IPS-20b (cell line): Measurements from ENCODE around the gene ERVMER34-1.

Source experiments
- H3K27ac ChIP-seq: one replicate; pipeline ENCODE4 v1.5.1; 2013; ENCODE audit warnings: low read length
- H3K27me3 ChIP-seq: 2 replicates; pipeline ENCODE4 v1.6.1; 2013; ENCODE audit warnings: mild to moderate bottlenecking, low read length, inconsistent platforms; ENCODE audit not compliant: insufficient read depth
- H3K36me3 ChIP-seq: 2 replicates; pipeline ENCODE4 v1.6.1; 2013; ENCODE audit warnings: low read depth, mild to moderate bottlenecking, inconsistent platforms, low read length, moderate library complexity; ENCODE audit not compliant: insufficient read depth
- H3K4me1 ChIP-seq: 2 replicates; pipeline ENCODE4 v1.6.1; 2013; ENCODE audit warnings: mild to moderate bottlenecking, control low read depth, inconsistent platforms, low read length, moderate library complexity; ENCODE audit not compliant: insufficient read depth
- H3K4me3 ChIP-seq: 2 replicates; pipeline ENCODE4 v1.5.1; 2013; ENCODE audit warnings: mild to moderate bottlenecking, low read length, inconsistent platforms
- H3K9ac ChIP-seq: 2 replicates; pipeline ENCODE4 v1.6.1; 2013; ENCODE audit warnings: low read depth, mild to moderate bottlenecking, inconsistent platforms, low read length, moderate library complexity
- H3K9me3 ChIP-seq: 2 replicates; pipeline ENCODE4 v1.6.1; 2013; ENCODE audit warnings: mild to moderate bottlenecking, low read depth, low read length, inconsistent platforms; ENCODE audit not compliant: insufficient read depth

The ERVMER34-1 gene

DNA sequence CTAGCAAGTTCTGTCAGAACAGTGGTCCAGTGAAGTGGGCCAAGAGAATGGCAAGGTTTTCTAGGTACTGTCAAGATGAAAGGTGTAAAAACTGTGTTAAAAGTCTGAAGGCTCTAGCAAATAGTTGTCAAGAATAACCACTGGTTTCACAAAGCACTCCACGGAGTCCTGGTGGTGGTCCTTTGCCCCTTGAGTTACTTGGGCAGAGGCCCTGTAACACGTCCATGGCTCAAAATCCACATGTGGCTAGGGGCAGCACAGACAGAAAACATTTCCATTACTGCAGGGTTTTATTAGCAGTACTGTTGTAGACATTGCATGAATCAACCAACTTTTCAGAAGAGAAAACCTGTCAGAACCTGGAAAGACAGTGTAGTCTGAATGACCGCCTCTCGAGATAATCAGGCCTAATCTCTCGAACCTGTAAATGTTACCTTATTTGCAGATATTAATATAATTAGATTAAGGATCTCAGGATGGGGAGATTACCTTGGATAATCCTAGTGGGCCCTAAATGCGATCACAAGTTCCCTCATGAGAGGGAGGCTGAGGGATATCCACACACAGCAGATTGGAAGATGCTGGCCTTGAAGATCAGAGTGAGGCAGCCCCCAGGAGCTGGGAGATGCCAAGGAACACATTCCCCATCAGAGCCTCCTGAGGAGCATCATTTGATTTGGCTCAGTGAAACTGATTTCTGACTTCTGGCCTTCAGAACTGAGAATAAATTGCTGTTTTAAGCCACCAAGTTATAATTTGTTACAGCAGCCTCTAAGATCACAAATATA is 34.7 kb downstream of the ERVMER34-1 start:
- Histone ChIP-seq H3K4me3 (no peak overlapping the region), H3K27ac (no peak overlapping the region), H3K9me3 (no peaks in the 10 kb centered on the region), H3K9ac (no peak overlapping the region), H3K36me3 (peaks cover 70% of the 10 kb centered on the region), H3K4me1 (peaks cover 14% of the 10 kb centered on the region; the same call in 1 of the 2 replicates), H3K27me3 (no peaks in the 10 kb centered on the region)

DNA sequence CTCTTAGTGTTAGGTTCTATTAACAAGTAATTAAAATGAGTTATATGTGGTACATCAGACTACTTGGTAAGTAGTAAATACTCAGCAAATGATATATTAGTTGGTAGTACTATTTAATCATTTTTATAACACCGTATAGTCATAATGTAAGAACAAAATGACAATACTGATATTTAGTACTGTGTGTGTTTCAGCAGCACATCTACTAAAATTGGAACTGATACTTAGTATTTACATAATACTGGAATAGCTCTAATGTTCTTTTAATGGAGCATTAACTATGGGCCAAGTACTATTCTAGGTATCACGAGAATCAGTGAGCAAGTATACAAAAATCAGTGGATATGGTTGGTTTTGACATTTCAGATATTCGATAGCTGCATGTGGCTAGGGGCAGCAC is 35.3 kb downstream of the ERVMER34-1 start:
- Histone ChIP-seq H3K9me3 (no peaks in the 10 kb centered on the region), H3K27ac (no peak overlapping the region), H3K4me1 (peaks cover 16% of the 10 kb centered on the region; the same call in 1 of the 2 replicates), H3K36me3 (peaks cover 66% of the 10 kb centered on the region), H3K27me3 (no peaks in the 10 kb centered on the region), H3K4me3 (no peak overlapping the region), H3K9ac (peak overlapping the region; percentile 99; the same call in 1 of the 2 replicates)

DNA sequence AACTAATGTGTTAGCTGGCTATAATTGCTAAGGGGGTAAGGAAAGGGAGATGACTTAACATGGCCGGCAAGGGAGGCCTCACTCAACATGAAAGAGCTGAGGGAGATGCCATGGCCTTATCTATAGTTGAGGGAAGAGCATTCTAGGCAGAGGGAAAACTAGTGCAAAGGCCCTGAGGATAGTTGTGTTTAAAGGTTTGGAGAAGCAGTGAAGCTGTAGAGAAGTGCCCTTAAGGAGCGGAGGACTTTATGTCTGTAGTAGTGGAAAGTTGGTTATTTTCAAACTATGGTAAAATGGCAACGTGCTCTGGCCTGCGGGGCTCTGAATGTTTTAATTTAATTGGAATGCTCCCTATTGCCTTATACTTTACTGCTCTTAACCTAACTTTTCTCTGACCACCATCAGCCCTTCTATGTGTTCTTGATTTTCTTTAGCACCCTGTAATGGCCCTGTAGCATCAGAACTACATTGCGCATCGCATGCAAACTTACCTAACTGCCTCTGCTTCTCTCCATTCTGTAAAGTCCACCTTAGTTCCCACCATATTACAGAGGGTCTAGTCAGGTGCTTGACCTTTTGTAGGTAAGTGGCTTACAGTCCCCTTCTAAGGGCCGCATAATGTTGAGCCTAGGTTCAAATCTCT is 35.8 kb downstream of the ERVMER34-1 start:
- H3K9ac ChIP-seq = peak overlapping the region; percentile 99; the same call in 1 of the 2 replicates
- H3K36me3 ChIP-seq = peaks cover 61% of the 10 kb centered on the region
- no peaks in the 10 kb centered on the region for H3K9me3 ChIP-seq
- peaks cover 16% of the 10 kb centered on the region; the same call in 1 of the 2 replicates for H3K4me1 ChIP-seq
- H3K27me3 ChIP-seq = no peaks in the 10 kb centered on the region
- peak overlapping the region; percentile 95 for H3K4me3 ChIP-seq
- H3K27ac ChIP-seq = peak overlapping the region; percentile 64

GRCh38 chr4:52714597-52715254 is 36.5 kb downstream of the ERVMER34-1 start:
- peak overlapping the region; percentile 64 for H3K27ac ChIP-seq

GRCh38 chr4:52713456-52713937 is 37.7 kb downstream of the ERVMER34-1 start:
- Histone ChIP-seq H3K9me3 (no peaks in the 10 kb centered on the region), H3K27me3 (no peaks in the 10 kb centered on the region), H3K4me1 (peaks cover 20% of the 10 kb centered on the region; the same call in 1 of the 2 replicates), H3K4me3 (peak overlapping the region; percentile 95), H3K9ac (peak overlapping the region; percentile 99), H3K27ac (peak overlapping the region; percentile 94), H3K36me3 (peaks cover 48% of the 10 kb centered on the region)

More at GRCh38 chr4:52714597-52715254, 36.5 kb downstream of the ERVMER34-1 start:
- Histone ChIP-seq H3K9ac (peak overlapping the region; percentile 99), H3K27me3 (no peaks in the 10 kb centered on the region), H3K9me3 (no peaks in the 10 kb centered on the region), H3K4me3 (peak overlapping the region; percentile 95), H3K4me1 (peaks cover 16% of the 10 kb centered on the region; the same call in 1 of the 2 replicates), H3K36me3 (peaks cover 54% of the 10 kb centered on the region)

DNA sequence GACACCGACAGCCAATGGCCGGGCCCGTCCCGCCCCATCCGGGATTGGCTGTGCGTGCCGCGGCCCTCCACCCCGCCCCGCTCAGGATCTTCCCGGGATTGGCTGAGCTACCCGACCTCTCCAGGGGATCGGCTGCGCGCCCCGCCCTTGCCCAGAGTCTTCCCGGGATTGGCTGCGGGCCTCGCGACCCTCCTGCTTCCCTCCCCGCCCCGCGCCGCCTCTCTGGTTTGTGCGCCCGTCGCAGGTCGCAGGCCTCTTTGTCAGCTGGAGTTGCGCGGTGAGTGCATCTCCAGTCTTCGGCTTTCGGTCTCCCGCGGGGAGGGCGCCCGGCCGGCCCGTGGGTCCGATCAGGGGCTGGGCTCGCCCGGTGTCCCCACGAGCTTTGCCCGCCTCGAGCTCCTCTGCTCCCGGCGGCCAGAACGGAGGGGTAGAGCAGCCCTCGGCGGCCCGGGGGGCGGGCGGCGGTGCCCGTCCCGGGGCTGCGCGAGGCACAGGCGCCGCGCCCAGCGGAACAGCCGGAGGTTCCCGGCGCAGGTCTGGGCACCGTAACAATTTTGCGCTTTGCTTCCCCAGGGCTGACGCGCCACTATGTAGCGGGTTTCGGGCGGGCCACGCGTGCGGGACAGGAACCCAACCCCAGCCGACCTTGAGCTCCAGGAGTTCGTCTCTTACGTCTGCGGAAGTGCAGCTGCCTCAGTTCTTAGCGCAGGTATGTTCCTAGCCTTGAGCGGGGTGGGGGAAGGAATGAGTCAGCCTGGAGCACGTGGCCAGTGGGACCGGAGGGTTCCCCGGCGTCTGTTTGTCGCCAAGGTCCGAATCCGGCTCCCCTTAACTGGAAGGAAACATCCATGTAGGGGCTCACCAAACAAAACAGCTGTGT is 38.7 kb downstream of the ERVMER34-1 start:
- H3K9ac ChIP-seq = peak overlapping the region; percentile 99
- peak overlapping the region; percentile 95 for H3K4me3 ChIP-seq
- H3K36me3 ChIP-seq = peaks cover 46% of the 10 kb centered on the region
- peak overlapping the region; percentile 94 for H3K27ac ChIP-seq
- no peaks in the 10 kb centered on the region for H3K27me3 ChIP-seq
- H3K4me1 ChIP-seq = peaks cover 20% of the 10 kb centered on the region; the same call in 1 of the 2 replicates
- H3K9me3 ChIP-seq = no peaks in the 10 kb centered on the region

DNA sequence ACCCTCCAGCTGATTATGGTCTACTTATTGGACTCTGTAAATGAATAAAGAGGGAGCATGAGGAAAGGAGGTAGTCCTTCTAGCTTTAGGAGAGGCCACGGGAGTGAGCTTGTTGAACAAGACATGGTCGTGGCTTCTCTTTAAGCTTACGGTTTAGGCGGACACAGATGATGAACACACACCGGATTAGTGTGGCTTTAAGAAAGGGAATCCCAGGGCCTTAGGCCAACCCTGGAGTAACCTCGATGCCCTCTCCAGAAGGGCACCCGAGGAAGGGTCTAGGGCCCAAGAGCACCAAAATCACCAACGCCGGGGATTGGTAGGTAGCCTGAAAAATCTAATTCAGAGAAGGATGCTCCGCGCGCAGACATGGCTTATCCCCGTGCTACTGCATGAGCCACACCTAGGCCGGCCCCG is 39.4 kb downstream of the ERVMER34-1 start:
- Histone ChIP-seq H3K4me1 (peaks cover 20% of the 10 kb centered on the region; the same call in 1 of the 2 replicates), H3K27ac (peak overlapping the region; percentile 19), H3K4me3 (peak overlapping the region; percentile 75), H3K36me3 (peaks cover 44% of the 10 kb centered on the region), H3K9ac (peak overlapping the region; percentile 81; the same call in 1 of the 2 replicates), H3K27me3 (no peaks in the 10 kb centered on the region), H3K9me3 (no peaks in the 10 kb centered on the region)

GRCh38 chr4:52711272-52711671 is 40.0 kb downstream of the ERVMER34-1 start:
- H3K27ac ChIP-seq = no peak overlapping the region
- peak overlapping the region; percentile 75 for H3K4me3 ChIP-seq
- H3K9me3 ChIP-seq = no peaks in the 10 kb centered on the region
- H3K27me3 ChIP-seq = no peaks in the 10 kb centered on the region
- peaks cover 38% of the 10 kb centered on the region for H3K36me3 ChIP-seq
- peaks cover 20% of the 10 kb centered on the region; the same call in 1 of the 2 replicates for H3K4me1 ChIP-seq
- peak overlapping the region; percentile 81; the same call in 1 of the 2 replicates for H3K9ac ChIP-seq

DNA sequence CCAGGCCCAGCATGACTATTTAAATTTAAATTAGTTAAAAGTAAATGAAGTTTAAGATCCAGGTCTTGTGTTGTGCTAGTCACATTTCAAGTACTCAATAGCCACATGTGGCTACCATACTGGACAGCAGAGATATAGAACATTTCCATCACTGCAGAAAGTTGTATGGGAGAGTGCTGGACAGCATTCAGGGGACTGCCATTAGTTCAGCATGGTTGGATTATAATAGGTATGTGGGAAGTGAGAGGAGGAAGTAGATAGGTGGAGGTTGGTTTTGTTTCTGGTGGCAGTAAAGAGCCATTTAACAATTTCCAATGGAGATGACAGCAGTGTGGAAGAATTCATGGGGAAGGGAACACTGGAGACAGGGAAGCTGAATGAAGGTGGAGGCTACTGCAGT is 42.1 kb downstream of the ERVMER34-1 start:
- peaks cover 17% of the 10 kb centered on the region for H3K36me3 ChIP-seq
- no peaks in the 10 kb centered on the region for H3K27me3 ChIP-seq
- H3K4me1 ChIP-seq = peaks cover 13% of the 10 kb centered on the region; the same call in 1 of the 2 replicates
- H3K4me3 ChIP-seq = no peak overlapping the region
- no peaks in the 10 kb centered on the region for H3K9me3 ChIP-seq
- H3K27ac ChIP-seq = no peak overlapping the region
- no peak overlapping the region for H3K9ac ChIP-seq

DNA sequence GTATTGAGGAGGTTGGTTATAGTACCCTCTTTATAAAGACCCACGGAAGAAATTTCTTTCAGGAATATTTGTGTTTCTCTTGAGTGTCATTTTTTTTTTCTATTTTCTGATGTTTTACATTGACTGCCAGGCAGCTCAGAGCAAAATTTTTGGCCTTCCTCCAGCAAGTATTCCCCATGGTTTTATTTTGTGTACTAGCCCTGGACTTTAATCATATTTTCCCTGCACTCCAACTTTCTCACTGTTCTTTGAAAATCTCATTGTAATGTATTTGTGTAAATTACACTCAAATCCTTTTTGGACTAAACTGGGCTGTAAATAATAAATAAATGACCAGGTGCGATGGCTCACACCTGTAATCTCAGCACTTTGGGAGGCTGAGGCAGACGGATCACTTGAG is 46.6 kb downstream of the ERVMER34-1 start:
- H3K27me3 ChIP-seq = no peaks in the 10 kb centered on the region
- peaks cover 5% of the 10 kb centered on the region; the same call in 1 of the 2 replicates for H3K4me1 ChIP-seq
- H3K9me3 ChIP-seq = no peaks in the 10 kb centered on the region

More for the DNA sequence above, 46.6 kb downstream of the ERVMER34-1 start:
- Histone ChIP-seq H3K9ac (no peak overlapping the region), H3K4me3 (no peak overlapping the region), H3K27ac (no peak overlapping the region), H3K36me3 (no peaks in the 10 kb centered on the region)
